ENCODE data around the gene TXLNA.

TXLNA gene

GRCh38 chr1:32199717-32200072 is 20.2 kb downstream of the TXLNA start:
- in situ Hi-C loops (cut with HindIII; ENCODE audit: low sequenced_read_pairs), result loop anchor here (10.0 kb wide), 1 partner anchor 175 kb away; no protein-coding TSS in a partner anchor
- no peak for TF ChIP-seq CTCF (IDR thresholded peaks at IDR 0.05; ENCODE audit: low read depth, low read length, missing control alignments)
- no peak for DNase-seq (ENCODE audit: low read depth)
- peak overlapping the region; percentile 62 for H3K4me3 ChIP-seq (ENCODE audit: low read depth, low read length)

GRCh38 chr1:32200226-32201010 is 20.9 kb downstream of the TXLNA start, which contains the start of gene CCDC28B:
Gene CCDC28B (plus strand): TSS chr1:32200595. CDS start chr1:32201936, 1,341 bp downstream.
- in situ Hi-C loops (cut with HindIII; ENCODE audit: low sequenced_read_pairs), result loop anchor here (10.0 kb wide), 1 partner anchor 174 kb away; no protein-coding TSS in a partner anchor
- no peak for DNase-seq (ENCODE audit: low read depth)
- TF ChIP-seq CTCF (IDR thresholded peaks at IDR 0.05; ENCODE audit: low read depth, low read length, missing control alignments), result no peak
- H3K4me3 ChIP-seq (ENCODE audit: low read depth, low read length), result peak within 1 kb of the TSS; percentile 62

GRCh38 chr1:32201011-32201855 is 21.8 kb downstream of the TXLNA start:
- no peak for TF ChIP-seq CTCF (IDR thresholded peaks at IDR 0.05; ENCODE audit: low read depth, low read length, missing control alignments)
- in situ Hi-C loops (cut with HindIII; ENCODE audit: low sequenced_read_pairs), result loop anchor here (10.0 kb wide), 1 partner anchor 174 kb away; no protein-coding TSS in a partner anchor
- no peak for DNase-seq (ENCODE audit: low read depth)
- peak overlapping the region; percentile 62 for H3K4me3 ChIP-seq (ENCODE audit: low read depth, low read length)

- no peak for TF ChIP-seq CTCF (IDR thresholded peaks at IDR 0.05; ENCODE audit: low read depth, low read length, missing control alignments)
- DNase-seq (ENCODE audit: low read depth), result no peak
- peak overlapping the region; percentile 77 for H3K4me3 ChIP-seq (ENCODE audit: low read depth, low read length)
- in situ Hi-C loops (cut with HindIII; ENCODE audit: low sequenced_read_pairs), result loop anchor here (10.0 kb wide), 1 partner anchor 170 kb away; no protein-coding TSS in a partner anchor
Observed at GRCh38 chr1:32204943-32205361, 25.5 kb downstream of the TXLNA start.

- in situ Hi-C loops (cut with HindIII; ENCODE audit: low sequenced_read_pairs), result loop anchor here (10.0 kb wide), 1 partner anchor 169 kb away; no protein-coding TSS in a partner anchor
- DNase-seq (ENCODE audit: low read depth), result no peak
- no peak for TF ChIP-seq CTCF (IDR thresholded peaks at IDR 0.05; ENCODE audit: low read depth, low read length, missing control alignments)
- H3K4me3 ChIP-seq (ENCODE audit: low read depth, low read length), result peak within 1 kb of the TSS; percentile 77
Observed at GRCh38 chr1:32205401-32206370, 26.2 kb downstream of the TXLNA start, which contains the start of gene IQCC. Gene IQCC (plus strand): TSS chr1:32205671. CDS start chr1:32205682, 11 bp downstream.
